Heart left ventricle (tissue), 13 donors: ENCODE results near the gene NELL1.

Experiments used
- CTCF ChIP-seq, 12 donors: fragments of 200-600 bp; sonication (generic) in 4 of 12; IDR thresholded peaks; one replicate each; pipeline versions ENCODE4 v1.5.0 to v1.8.0; 2018 to 2022; ENCODE audit warnings: antibody characterized with exemption in 12 of 12, mild to moderate bottlenecking in 5 of 12
- POLR2A ChIP-seq, 2 donors: fragments of 450-650 bp; IDR thresholded peaks; one replicate each; pipeline ENCODE4 v1.6.1; 2017; ENCODE audit warnings: antibody characterized with exemption in 2 of 2, mild to moderate bottlenecking in 2 of 2, moderate library complexity in 2 of 2
- donor health status: ischemic (EF 13 %, LVEDD 7.1; RV severe dilation, severe dysfunction).
- donor health status: DM: no; HTN: yes; CAD: no.
- donor health status: DM: no; HTN: no; CAD: no.
- donor health status: ischemic (EF 25% LVEDD 6.9; RV normal size, moderate dysfunction).
- donor health status: ischemic (EF 25% LVEDD 5.7; RV mildly dilated, moderate dysfunction).
- donor health status: ischemic (EF 35%, LVEDD 5.7; RV mildly dilated, moderate dysfunction).
- donor health status: nonischemic (EF 11% LVEDD 7.7; RV severe dilation, severe dysfunction).
- donor health status: DM: yes; HTN: yes; CAD: no.
- donor health status: PGD.
- donor health status: ischemic (EF 29% LVEDD 5.4; RV normal size, mild dysfunction).
- donor health status: nonischemic (EF 23%, LVEDD 6.1; RV moderate dilation, normal function).

DNA sequence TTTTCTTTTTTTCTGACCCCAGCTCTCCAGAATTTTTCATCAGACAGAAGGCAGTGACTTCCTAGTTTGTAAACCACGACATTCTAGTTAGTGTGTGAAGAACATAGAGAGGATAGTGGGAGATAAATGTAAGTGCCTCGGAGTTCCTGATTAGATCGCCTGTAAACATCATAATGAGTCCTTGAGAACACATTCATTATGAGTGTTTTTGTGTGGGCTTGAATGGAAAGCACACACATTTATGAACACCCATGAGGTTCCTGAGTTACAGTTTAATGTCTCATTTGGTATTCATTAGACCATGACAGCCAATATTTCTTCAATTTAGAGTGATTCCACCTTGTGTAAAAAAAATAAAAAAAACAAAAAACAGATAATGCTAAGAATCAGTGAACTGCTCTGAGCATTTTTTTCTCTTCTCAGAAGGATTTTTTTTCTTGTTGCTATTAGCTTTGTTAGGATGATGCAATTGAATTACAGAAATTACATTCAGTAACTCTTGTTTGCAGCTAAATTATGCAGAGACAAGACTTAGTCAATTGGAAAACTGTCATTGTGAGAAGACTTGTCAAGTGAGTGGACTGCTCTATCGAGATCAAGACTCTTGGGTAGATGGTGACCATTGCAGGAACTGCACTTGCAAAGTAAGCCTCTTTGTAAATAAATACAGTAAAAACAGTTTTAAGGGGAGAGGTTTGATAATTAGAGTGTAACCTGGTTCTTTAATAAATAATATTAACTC, 257.6 kb downstream of the NELL1 start:
- TF ChIP-seq CTCF (IDR thresholded peaks at IDR 0.05): no peak
- no peak for TF ChIP-seq POLR2A (IDR thresholded peaks at IDR 0.05)
